A204.1 (cell line): Measurements from ENCODE around the gene PLAC8.
"Not testable (repeated sequence)": the region's sequence is repeated elsewhere in the genome, so short reads cannot be mapped to it uniquely, and the experiment has no call there.

ENCODE experiments used
- FAIRE-seq: peaks from 2 replicates; lab custom pipeline; 2012; peaks lifted over from hg19 to GRCh38; lab: Jason Lieb, UNC

Gene PLAC8

GRCh38 chr4:83114576-83114975 is at the start of gene PLAC8:
Gene PLAC8, minus strand, starts transcription at chr4:83114729. Its CDS starts 6,808 bp downstream, at chr4:83107921.
- no peak for FAIRE-seq

- FAIRE-seq: no peak
These were observed 38.9 kb upstream of the PLAC8 start for GRCh38 chr4:83153417-83153816.

- no peak for FAIRE-seq
These were observed 38.2 kb upstream of the PLAC8 start for GRCh38 chr4:83152746-83153145.

GRCh38 chr4:83151651-83152050 is 37.1 kb upstream of the PLAC8 start:
- no peak for FAIRE-seq

- no peak for FAIRE-seq
These were observed 36.3 kb upstream of the PLAC8 start for GRCh38 chr4:83150653-83151330.

GRCh38 chr4:83149865-83150652 is 35.5 kb upstream of the PLAC8 start:
- FAIRE-seq: no peak

- no peak for FAIRE-seq
These were observed 32.3 kb upstream of the PLAC8 start for GRCh38 chr4:83146841-83147240.

GRCh38 chr4:83145776-83146175 is 31.2 kb upstream of the PLAC8 start:
- FAIRE-seq: not testable (repeated sequence)

- FAIRE-seq: no peak
These were observed 25.1 kb upstream of the PLAC8 start for GRCh38 chr4:83139514-83140156.

GRCh38 chr4:83138946-83139345 is 24.4 kb upstream of the PLAC8 start:
- FAIRE-seq: no peak

- FAIRE-seq: no peak
These were observed 17.5 kb upstream of the PLAC8 start for GRCh38 chr4:83132065-83132464.

GRCh38 chr4:83129264-83129663 is 14.7 kb upstream of the PLAC8 start:
- FAIRE-seq: no peak

- no peak for FAIRE-seq
These were observed 13.9 kb upstream of the PLAC8 start for GRCh38 chr4:83128240-83128929.

GRCh38 chr4:83125738-83126141 is 11.2 kb upstream of the PLAC8 start:
- no peak for FAIRE-seq

- no peak for FAIRE-seq
These were observed 9.7 kb upstream of the PLAC8 start for GRCh38 chr4:83124111-83124780.

GRCh38 chr4:83121246-83121645 is 6.7 kb upstream of the PLAC8 start:
- FAIRE-seq: no peak

GRCh38 chr4:83118869-83119268 is 4.3 kb upstream of the PLAC8 start:
- no peak for FAIRE-seq

- no peak for FAIRE-seq
These were observed 1.2 kb upstream of the PLAC8 start for GRCh38 chr4:83115656-83116285.

GRCh38 chr4:83115000-83115399 is 471 bp upstream of the PLAC8 start:
- FAIRE-seq: no peak

GRCh38 chr4:83113429-83113786 is 1.1 kb downstream of the PLAC8 start:
- FAIRE-seq: no peak

GRCh38 chr4:83112678-83113428 is 1.7 kb downstream of the PLAC8 start:
- FAIRE-seq: no peak
